ENCODE data around the gene CLPSL1. TPM values are rescaled to one million over a fixed set of nuclear protein-coding genes. Genes with fewer than 3 reads are reported as not detected.

Gene CLPSL1
- total RNA-seq, 5 donors from 2014 or later (not counting 1 experiment from before 2014, with no cell fraction given), result not detected

DNA sequence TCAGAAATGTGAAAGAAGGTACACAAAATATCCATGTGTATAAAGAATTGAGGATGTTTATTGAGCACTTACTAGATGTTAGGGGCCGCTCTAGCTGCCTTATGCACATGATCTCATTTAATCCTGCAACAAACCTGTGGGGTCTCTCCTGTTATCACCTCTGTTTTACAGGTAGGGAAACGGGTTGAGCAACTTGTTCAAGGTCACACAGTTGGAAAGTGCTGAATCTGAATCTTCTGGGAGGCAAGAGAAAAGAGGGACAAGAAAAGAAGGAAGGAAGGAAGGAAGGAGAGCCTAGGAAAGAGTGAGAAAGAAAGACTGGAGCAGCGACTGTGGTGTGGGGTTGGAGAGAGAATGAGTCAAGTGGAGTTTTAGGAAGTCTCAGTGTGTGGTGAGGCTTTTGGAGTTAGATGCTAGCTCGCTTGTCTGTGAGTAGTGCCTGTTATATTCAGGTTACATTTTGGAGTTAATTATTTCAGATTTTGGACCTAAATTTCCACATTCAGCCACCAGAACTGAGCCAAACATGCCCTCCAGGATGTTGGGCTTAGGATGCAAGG lies 7.7 kb downstream of the CLPSL1 start:
- Histone ChIP-seq H3K27me3 (replicated peaks in 1 of 2; ENCODE audit: control insufficient read depth in 2 of 2, extremely low read depth in 1 of 2, insufficient read depth in 2 of 2, low read length in 1 of 2) (peaks cover 0 to 34% of the 10 kb centered on the region in 2 experiments), H3K4me3 (ENCODE audit: control insufficient read depth in 1 of 2, extremely low read depth in 1 of 2, low read length in 1 of 2) (no peak overlapping the region), H3K4me1 (ENCODE audit: control insufficient read depth in 1 of 2, extremely low read depth in 1 of 2, insufficient read depth in 2 of 2, low read length in 2 of 2) (no peaks in the 10 kb centered on the region), H3K36me3 (ENCODE audit: control insufficient read depth in 2 of 2, extremely low read depth in 1 of 2, insufficient read depth in 1 of 2, low read length in 1 of 2) (no peaks in the 10 kb centered on the region), H3K27ac (ENCODE audit: low read length) (no peak overlapping the region), H3K9me3 (no peaks in the 10 kb centered on the region)
- H3K4me1 Mint-ChIP-seq, result no peaks in the 10 kb centered on the region
- ATAC-seq (replicated peaks in 1 of 4), result no peak
- CTCF ChIA-PET, result interaction anchor here in 1 of 2 donors (0.6 kb wide), 1 partner anchor 157 kb away, joined by 3 read pairs; no protein-coding TSS in a partner anchor
- WGBS (ENCODE audit: insufficient coverage), result 49% methylated on average over 2 of the region's 4 CpGs
- no peaks in the 10 kb centered on the region for H3K36me3 Mint-ChIP-seq
- POLR2A ChIA-PET, result no interaction called here
- DNase-seq, result no peak
- no peaks in the 10 kb centered on the region for H3K9me3 Mint-ChIP-seq
- peaks cover 22 to 60% of the 10 kb centered on the region in 2 donors for H3K27me3 Mint-ChIP-seq
- no peak overlapping the region for H3K4me3 Mint-ChIP-seq
- no peak overlapping the region for H3K27ac Mint-ChIP-seq

DNA sequence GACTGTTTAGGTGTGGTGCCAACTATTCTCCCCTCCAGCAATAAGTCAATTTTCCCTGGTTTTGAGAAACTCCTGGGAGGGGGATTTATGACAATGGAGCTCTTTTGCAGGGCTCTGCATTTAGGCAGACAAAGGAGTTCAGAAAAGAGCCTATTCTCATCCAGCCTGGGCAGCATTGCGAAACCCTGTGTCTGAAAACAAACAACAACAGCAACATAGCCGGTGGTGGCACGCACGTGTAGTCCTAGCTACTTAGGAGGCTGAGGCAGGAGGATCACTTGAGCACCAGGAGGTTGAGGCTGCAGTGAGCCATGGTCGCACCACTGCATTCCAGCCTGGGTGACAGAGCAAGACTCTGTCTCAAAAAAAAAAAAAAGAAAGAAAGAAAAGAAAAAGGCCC lies 9.9 kb downstream of the CLPSL1 start:
- Mint-ChIP-seq H3K9me3 (no peaks in the 10 kb centered on the region), H3K36me3 (no peaks in the 10 kb centered on the region), H3K4me1 (no peaks in the 10 kb centered on the region), H3K27me3 (peaks cover 22 to 45% of the 10 kb centered on the region in 2 donors), H3K27ac (no peak overlapping the region), H3K4me3 (no peak overlapping the region)
- Histone ChIP-seq H3K27ac (ENCODE audit: low read length) (no peak overlapping the region), H3K4me3 (ENCODE audit: control insufficient read depth in 1 of 2, extremely low read depth in 1 of 2, low read length in 1 of 2) (no peak overlapping the region), H3K4me1 (ENCODE audit: control insufficient read depth in 1 of 2, extremely low read depth in 1 of 2, insufficient read depth in 2 of 2, low read length in 2 of 2) (no peaks in the 10 kb centered on the region), H3K27me3 (replicated peaks in 1 of 2; ENCODE audit: control insufficient read depth in 2 of 2, extremely low read depth in 1 of 2, insufficient read depth in 2 of 2, low read length in 1 of 2) (peaks cover 0 to 46% of the 10 kb centered on the region in 2 experiments), H3K36me3 (ENCODE audit: control insufficient read depth in 2 of 2, extremely low read depth in 1 of 2, insufficient read depth in 1 of 2, low read length in 1 of 2) (no peaks in the 10 kb centered on the region), H3K9me3 (no peaks in the 10 kb centered on the region)
- ChIA-PET CTCF (interaction anchor here in 1 of 2 donors (0.7 kb wide), 1 partner anchor 14 kb away, joined by 3 read pairs; no protein-coding TSS in a partner anchor), POLR2A (no interaction called here)
- no peak for DNase-seq
- 78% methylated on average over 5 of the region's 5 CpGs for WGBS (ENCODE audit: insufficient coverage)
- no peak for ATAC-seq (replicated peaks in 1 of 4)

DNA sequence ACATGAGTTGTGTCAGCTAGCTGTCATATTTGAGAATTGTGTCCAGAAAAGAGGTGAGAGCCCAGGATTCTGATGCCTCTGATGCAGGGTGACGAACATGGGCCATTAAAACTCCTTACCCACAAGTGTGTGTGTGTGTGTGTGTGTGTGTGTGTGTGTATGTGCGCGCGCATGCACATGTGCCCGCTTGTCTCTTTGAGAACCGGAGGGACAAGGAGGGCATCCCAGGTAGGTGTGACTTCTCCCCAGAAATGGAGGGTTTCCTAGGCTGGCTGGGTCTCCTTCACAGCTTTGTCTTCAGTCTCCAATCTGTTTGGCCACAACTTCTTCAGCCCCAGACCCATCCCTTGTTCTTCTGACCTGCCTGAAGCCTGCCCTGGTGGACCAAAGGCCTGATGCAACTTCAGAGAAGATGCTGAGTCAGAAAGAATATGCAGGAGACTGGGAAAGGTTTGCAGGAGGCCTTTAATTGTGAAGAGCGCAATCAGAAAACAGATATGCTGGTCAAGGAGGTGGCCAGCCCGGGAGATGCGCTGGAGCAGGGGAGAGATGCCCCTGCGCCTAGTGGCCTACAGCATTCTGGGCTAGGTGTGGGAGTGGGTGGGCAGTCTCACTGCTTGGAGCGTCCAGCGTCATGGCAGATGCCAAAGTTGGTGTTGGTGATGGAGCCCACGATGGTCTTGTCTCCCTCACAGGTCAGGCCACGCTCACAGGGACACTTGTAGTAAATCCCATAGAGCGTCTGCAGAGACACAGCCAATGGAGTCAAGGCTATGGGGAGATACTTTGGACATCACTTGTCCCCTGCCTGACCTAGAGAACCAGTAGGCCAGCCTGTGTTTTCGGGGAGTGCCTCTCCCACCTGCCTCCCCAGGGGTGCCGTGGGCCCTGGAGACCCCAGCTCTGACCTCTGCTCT lies 14.0 kb downstream of the CLPSL1 start:
- no peaks in the 10 kb centered on the region for H3K36me3 Mint-ChIP-seq
- H3K4me3 Mint-ChIP-seq, result no peak overlapping the region
- WGBS (ENCODE audit: insufficient coverage), result 88% methylated on average over 14 of the region's 17 CpGs
- ChIA-PET POLR2A (no interaction called here), CTCF (no interaction called here)
- Histone ChIP-seq H3K36me3 (ENCODE audit: control insufficient read depth in 2 of 2, extremely low read depth in 1 of 2, insufficient read depth in 1 of 2, low read length in 1 of 2) (no peaks in the 10 kb centered on the region), H3K9me3 (no peaks in the 10 kb centered on the region), H3K27me3 (replicated peaks in 1 of 2; ENCODE audit: control insufficient read depth in 2 of 2, extremely low read depth in 1 of 2, insufficient read depth in 2 of 2, low read length in 1 of 2) (peaks cover 0 to 35% of the 10 kb centered on the region in 2 experiments), H3K4me1 (ENCODE audit: control insufficient read depth in 1 of 2, extremely low read depth in 1 of 2, insufficient read depth in 2 of 2, low read length in 2 of 2) (no peaks in the 10 kb centered on the region), H3K4me3 (ENCODE audit: control insufficient read depth in 1 of 2, extremely low read depth in 1 of 2, low read length in 1 of 2) (no peak overlapping the region), H3K27ac (ENCODE audit: low read length) (no peak overlapping the region)
- no peak for ATAC-seq (replicated peaks in 1 of 4)
- no peak for DNase-seq
- H3K4me1 Mint-ChIP-seq, result no peaks in the 10 kb centered on the region
- H3K27ac Mint-ChIP-seq, result no peak overlapping the region
- no peaks in the 10 kb centered on the region for H3K9me3 Mint-ChIP-seq
- H3K27me3 Mint-ChIP-seq, result peaks cover 13 to 19% of the 10 kb centered on the region in 2 donors

DNA sequence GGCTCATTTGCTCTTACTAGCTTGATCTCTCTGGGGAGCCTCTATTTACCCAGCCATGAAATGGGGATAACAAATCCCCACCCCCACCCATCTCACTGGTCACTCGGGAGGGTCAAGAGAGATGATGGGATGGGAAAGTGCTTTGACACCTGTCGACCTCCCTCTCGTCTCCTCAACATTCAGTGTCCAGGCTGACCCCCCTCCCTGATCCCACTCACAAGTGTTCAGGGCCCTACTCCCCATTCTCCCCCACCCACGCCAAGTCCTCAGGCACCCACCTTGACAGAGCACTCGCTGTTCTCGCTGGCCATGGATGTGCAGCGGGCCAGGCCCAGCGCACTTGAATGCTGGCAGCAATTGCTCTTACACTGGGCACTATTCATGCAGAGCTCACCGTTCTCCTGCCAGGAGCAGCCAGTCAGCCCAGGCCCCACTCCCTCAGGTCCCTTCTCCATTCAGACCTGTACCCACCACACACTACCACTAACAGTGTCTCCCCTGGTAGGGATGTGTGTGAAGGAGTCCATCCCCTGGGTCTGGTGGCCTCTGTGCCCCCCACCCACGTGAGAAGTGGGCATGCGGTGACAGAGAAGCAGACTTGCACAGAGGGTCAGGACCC lies 14.7 kb downstream of the CLPSL1 start:
- ATAC-seq (replicated peaks in 1 of 4) (no peak), DNase-seq (no peak)
- H3K4me1 Mint-ChIP-seq, result no peaks in the 10 kb centered on the region
- Histone ChIP-seq H3K27ac (ENCODE audit: low read length) (no peak overlapping the region), H3K9me3 (no peaks in the 10 kb centered on the region), H3K4me3 (ENCODE audit: control insufficient read depth in 1 of 2, extremely low read depth in 1 of 2, low read length in 1 of 2) (no peak overlapping the region), H3K27me3 (replicated peaks in 1 of 2; ENCODE audit: control insufficient read depth in 2 of 2, extremely low read depth in 1 of 2, insufficient read depth in 2 of 2, low read length in 1 of 2) (peaks cover 0 to 35% of the 10 kb centered on the region in 2 experiments), H3K4me1 (ENCODE audit: control insufficient read depth in 1 of 2, extremely low read depth in 1 of 2, insufficient read depth in 2 of 2, low read length in 2 of 2) (no peaks in the 10 kb centered on the region), H3K36me3 (ENCODE audit: control insufficient read depth in 2 of 2, extremely low read depth in 1 of 2, insufficient read depth in 1 of 2, low read length in 1 of 2) (no peaks in the 10 kb centered on the region)
- no peaks in the 10 kb centered on the region for H3K36me3 Mint-ChIP-seq
- no peak overlapping the region for H3K27ac Mint-ChIP-seq
- ChIA-PET POLR2A (no interaction called here), CTCF (no interaction called here)
- WGBS (ENCODE audit: insufficient coverage), result 82% methylated on average over 10 of the region's 11 CpGs
- H3K4me3 Mint-ChIP-seq, result no peak overlapping the region
- no peaks in the 10 kb centered on the region for H3K9me3 Mint-ChIP-seq
- H3K27me3 Mint-ChIP-seq, result peaks cover 8 to 15% of the 10 kb centered on the region in 2 donors

GRCh38 chr6:35796236-35796635 lies 15.4 kb downstream of the CLPSL1 start:
- Histone ChIP-seq H3K27me3 (replicated peaks in 1 of 2; ENCODE audit: control insufficient read depth in 2 of 2, extremely low read depth in 1 of 2, insufficient read depth in 2 of 2, low read length in 1 of 2) (peaks cover 0 to 32% of the 10 kb centered on the region in 2 experiments), H3K36me3 (ENCODE audit: control insufficient read depth in 2 of 2, extremely low read depth in 1 of 2, insufficient read depth in 1 of 2, low read length in 1 of 2) (no peaks in the 10 kb centered on the region), H3K9me3 (no peaks in the 10 kb centered on the region), H3K4me3 (ENCODE audit: control insufficient read depth in 1 of 2, extremely low read depth in 1 of 2, low read length in 1 of 2) (no peak overlapping the region), H3K27ac (ENCODE audit: low read length) (no peak overlapping the region), H3K4me1 (ENCODE audit: control insufficient read depth in 1 of 2, extremely low read depth in 1 of 2, insufficient read depth in 2 of 2, low read length in 2 of 2) (no peaks in the 10 kb centered on the region)
- ChIA-PET CTCF (no interaction called here), POLR2A (no interaction called here)
- H3K4me1 Mint-ChIP-seq, result no peaks in the 10 kb centered on the region
- no peak overlapping the region for H3K4me3 Mint-ChIP-seq
- ATAC-seq (replicated peaks in 1 of 4) (no peak), DNase-seq (no peak)
- no peaks in the 10 kb centered on the region for H3K36me3 Mint-ChIP-seq
- no peak overlapping the region for H3K27ac Mint-ChIP-seq
- H3K9me3 Mint-ChIP-seq, result no peaks in the 10 kb centered on the region
- H3K27me3 Mint-ChIP-seq, result peaks cover 5 to 8% of the 10 kb centered on the region in 2 donors
- 63% methylated on average over 4 of the region's 4 CpGs for WGBS (ENCODE audit: insufficient coverage)

DNA sequence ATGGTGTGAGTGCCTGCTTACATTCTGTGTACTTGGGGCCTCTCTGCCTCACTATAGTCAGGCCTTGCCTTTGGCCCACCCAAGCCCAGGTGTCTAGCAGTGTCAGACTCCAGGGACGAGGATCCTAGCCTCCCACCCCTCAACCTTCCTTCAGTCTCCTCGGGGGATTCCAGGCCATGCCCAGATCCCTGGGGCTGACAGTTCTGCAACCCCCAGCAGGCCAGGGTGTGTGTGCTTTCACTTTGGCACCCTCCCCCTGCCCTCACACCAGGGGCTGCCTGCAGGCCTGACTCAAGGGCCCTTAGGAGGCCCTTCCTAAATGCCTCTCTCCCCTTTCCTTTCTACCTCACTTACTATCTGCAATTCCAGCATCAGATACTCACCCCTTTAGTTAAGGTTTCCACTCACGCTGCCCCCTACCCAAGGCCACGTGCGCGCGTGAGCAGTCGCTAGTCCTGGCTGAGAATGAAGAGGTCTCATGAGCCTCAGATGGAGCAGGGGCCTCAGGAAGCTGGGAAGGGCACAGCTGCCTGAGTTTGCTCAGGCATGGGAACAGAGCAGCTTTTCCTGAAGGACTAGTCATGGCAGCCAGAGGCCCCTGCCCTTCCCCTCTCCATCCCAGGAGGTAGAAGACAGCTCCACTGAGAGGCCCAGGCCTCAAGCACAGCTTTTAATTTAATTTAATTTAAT lies 17.2 kb downstream of the CLPSL1 start:
- ChIA-PET POLR2A (no interaction called here), CTCF (no interaction called here)
- Histone ChIP-seq H3K27ac (ENCODE audit: low read length) (no peak overlapping the region), H3K9me3 (no peaks in the 10 kb centered on the region), H3K4me3 (ENCODE audit: control insufficient read depth in 1 of 2, extremely low read depth in 1 of 2, low read length in 1 of 2) (no peak overlapping the region), H3K36me3 (ENCODE audit: control insufficient read depth in 2 of 2, extremely low read depth in 1 of 2, insufficient read depth in 1 of 2, low read length in 1 of 2) (no peaks in the 10 kb centered on the region), H3K27me3 (replicated peaks in 1 of 2; ENCODE audit: control insufficient read depth in 2 of 2, extremely low read depth in 1 of 2, insufficient read depth in 2 of 2, low read length in 1 of 2) (peaks cover 0 to 32% of the 10 kb centered on the region in 2 experiments), H3K4me1 (ENCODE audit: control insufficient read depth in 1 of 2, extremely low read depth in 1 of 2, insufficient read depth in 2 of 2, low read length in 2 of 2) (no peaks in the 10 kb centered on the region)
- Mint-ChIP-seq H3K27ac (no peak overlapping the region), H3K36me3 (no peaks in the 10 kb centered on the region), H3K27me3 (peaks cover 5 to 8% of the 10 kb centered on the region in 2 donors), H3K4me1 (no peaks in the 10 kb centered on the region), H3K4me3 (no peak overlapping the region), H3K9me3 (no peaks in the 10 kb centered on the region)
- ATAC-seq (replicated peaks in 1 of 4), result peak in 2 of 4 experiments; percentile 12 to 23
- no peak for DNase-seq
- 87% methylated on average over 7 of the region's 8 CpGs for WGBS (ENCODE audit: insufficient coverage)

All from T-cell (primary cell).